Stimulated activated CD4-positive, alpha-beta T cell treated with anti-CD3 and anti-CD28 coated beads, Interleukin-12 subunit alpha, Interleukin-12 subunit beta, amount 100 ng/mL, for 24 hours (primary cell): ENCODE results near the gene SLC1A3.

Source experiments
- DNase-seq, 2 experiments: peaks; one replicate each; pipeline ENCODE4 v3.0.0-alpha.2; 2020; ENCODE audit warnings: low read depth in 2 of 2

SLC1A3 gene

GRCh38 chr5:36599986-36600779 lies 6.2 kb upstream of the SLC1A3 start:
- DNase-seq: no peak

DNA sequence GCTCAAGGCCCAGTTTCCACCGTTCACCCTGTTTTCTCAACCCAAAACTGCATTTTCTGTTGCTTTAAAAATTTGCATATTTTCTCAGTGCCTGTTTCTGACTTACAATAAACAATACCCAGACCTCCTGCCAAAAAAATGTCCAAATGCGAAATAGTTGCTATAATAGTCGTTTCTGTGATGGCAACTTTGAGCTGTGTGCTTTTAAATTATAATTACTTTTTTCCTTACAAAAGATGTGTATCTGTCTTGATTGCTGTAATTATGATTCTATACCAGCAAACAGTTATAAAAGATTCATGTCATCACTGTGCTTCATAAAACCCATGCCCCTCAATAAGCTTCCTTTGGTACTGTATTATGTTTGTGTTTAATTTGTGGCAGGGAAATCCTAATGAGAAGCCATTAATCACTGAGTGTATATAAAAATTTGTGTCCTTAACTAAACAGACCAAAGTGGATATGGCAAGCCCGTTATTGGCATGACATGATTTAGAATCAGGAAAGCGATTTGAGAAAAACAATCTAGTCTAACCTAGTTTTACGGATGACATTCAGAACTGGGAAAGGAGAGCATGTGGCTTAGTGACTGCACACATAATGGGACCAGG lies 5.4 kb upstream of the SLC1A3 start:
- no peak for DNase-seq

- DNase-seq: no peak
These were observed 3.6 kb upstream of the SLC1A3 start for GRCh38 chr5:36602704-36603321.

GRCh38 chr5:36605241-36605640 lies 1.2 kb upstream of the SLC1A3 start:
- no peak for DNase-seq

- no peak for DNase-seq
These were observed 374 bp upstream of the SLC1A3 start for GRCh38 chr5:36606036-36606427.

DNA sequence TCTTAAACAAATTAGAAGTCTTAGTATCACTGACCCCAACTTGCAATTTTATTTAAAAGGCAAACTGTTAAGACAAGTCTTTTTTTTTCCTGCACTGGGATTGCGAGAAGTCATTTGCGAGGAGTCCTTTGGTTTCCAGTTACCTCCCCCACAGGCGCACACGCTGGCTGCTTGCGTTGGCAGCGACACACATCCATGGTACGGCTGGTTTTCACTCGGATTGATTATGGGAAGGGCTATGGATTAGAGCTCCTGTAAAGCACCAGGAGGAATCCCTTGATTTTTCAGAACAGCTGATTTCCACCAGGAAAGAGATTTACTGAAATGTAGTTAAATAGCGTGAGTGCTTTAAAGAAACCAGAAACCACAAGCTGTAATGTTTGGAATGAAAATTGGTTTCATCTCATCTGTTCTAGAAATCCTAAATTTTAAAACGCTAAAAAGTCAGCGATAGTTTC lies 737 bp downstream of the SLC1A3 start:
- DNase-seq: no peak

DNA sequence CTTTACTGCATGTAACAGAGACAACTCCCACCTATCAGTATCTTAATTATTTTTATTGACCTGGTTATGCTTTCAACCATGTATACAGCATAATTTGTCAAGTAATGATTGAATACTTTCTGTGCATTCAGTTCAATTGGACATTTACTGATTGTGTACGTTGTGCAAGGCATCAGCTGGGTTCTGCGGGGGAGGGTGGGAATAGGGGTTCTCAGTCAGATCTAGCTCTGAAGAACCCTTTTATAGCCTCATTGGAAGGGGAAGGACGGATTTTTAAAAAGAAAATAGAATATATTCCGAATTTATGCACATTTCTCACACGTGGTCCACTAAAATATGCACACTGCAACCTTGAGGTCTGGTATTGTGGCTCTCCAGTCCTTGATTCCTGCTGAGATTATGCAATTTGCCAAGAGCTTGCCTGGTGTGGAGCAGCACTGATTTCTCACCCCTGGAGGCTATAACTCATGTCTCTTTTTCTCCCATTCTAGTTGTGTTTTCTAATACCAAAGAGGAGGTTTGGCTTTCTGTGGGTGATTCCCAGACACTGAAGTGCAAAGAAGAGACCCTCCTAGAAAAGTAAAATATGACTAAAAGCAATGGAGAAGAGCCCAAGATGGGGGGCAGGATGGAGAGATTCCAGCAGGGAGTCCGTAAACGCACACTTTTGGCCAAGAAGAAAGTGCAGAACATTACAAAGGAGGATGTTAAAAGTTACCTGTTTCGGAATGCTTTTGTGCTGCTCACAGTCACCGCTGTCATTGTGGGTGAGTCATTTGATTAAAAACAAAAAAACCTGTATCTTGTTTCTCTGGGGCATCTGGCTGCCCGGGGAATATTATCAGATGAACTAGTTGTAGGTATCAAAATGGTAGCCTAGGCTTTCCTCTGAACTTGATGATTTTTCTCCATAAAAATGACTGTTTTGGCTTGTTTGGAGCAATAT lies 1.7 kb downstream of the SLC1A3 start:
- no peak for DNase-seq

DNA sequence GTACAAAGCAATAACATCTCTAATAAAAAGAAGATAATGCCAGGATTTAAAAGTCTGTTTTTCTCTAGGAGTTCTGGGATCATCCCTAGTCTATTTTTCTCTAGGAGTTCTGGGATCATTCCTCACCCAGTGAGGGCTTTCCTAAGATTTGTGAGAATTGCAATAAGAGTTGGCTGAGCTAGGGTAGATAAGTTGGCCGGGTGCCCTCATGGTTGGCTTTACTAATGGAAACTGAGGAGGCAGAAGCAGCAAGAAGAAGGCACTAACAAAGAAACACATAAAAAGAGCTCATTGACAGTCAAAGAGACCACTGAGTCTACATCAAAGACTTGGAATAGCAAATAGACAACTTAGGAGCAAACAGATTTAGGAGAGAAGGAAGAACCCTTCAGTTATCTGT lies 4.2 kb downstream of the SLC1A3 start:
- no peak for DNase-seq

- no peak for DNase-seq
These were observed 5.3 kb downstream of the SLC1A3 start for GRCh38 chr5:36611520-36612274.

- DNase-seq: no peak
These were observed 6.8 kb downstream of the SLC1A3 start for GRCh38 chr5:36613241-36613640.

DNA sequence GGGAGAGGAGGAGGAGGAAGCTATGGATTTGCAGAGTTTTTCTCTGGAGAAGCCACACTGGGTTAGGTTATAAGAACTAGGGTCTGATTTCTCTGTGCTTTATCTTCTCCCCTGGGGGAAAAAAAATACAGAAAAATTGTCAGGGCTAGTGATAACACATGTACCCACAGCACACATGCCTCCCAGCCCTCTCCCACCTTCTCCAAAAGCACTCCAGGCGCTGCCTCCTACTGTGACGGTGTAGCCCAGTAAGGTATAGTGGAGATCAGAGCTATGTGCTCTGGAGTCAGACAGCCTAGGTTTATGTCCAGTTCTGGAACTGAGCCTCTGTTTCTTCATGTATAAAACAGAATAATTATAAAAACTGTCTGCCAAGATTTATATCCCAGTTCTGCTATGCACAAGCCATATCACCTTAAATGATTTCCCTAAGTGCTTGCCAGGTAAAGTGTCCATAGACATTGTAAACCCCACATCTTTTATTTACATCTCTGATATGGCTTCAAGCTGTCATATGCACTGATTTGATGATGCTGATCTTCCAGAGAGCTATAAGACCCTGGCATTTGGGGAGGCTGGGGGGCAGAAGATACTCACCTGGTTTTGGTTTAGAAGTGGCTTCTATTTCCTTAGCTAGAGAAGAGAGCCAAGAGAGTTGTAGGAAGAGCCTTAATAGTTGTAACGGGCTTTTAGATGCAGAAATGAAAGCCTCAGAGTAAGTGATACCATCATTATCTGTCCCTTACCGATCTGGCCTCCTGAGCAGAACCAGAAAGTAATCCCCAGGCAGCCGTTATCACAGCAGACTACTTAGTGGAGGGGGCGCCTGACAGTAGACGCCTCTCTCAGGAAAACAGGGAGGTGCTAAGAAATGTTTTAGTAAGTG lies 7.6 kb downstream of the SLC1A3 start:
- no peak for DNase-seq

GRCh38 chr5:36614657-36615308 lies 8.4 kb downstream of the SLC1A3 start:
- no peak for DNase-seq

GRCh38 chr5:36619012-36619635 lies 12.7 kb downstream of the SLC1A3 start:
- no peak for DNase-seq

GRCh38 chr5:36621985-36622384 lies 15.6 kb downstream of the SLC1A3 start:
- no peak for DNase-seq

GRCh38 chr5:36623832-36624231 lies 17.4 kb downstream of the SLC1A3 start:
- DNase-seq: no peak

GRCh38 chr5:36624277-36624676 lies 17.9 kb downstream of the SLC1A3 start:
- DNase-seq: no peak

- no peak for DNase-seq
These were observed 22.3 kb downstream of the SLC1A3 start for GRCh38 chr5:36628695-36629094.

DNA sequence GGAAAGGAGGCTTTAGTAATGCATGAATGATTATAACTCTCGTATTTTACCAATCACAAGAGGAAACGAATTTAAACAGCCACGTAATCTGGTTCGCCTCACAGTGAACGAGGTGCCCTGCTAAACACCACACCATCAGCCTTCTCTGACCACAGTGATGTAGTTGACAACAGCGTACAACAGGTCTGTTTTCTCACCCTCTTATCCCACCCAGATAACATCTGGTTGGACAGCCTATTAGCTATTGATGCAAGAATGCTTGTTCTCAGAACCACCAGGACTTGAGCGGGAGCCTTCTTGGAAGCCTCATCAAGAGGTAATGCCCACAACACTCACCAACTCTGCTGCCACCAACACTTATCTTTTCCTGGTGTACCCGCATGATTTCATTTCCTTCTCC lies 23.3 kb downstream of the SLC1A3 start:
- no peak for DNase-seq
